ENCODE results near the gene PTPRN2. TPM values are rescaled to one million over a fixed set of nuclear protein-coding genes. Genes with fewer than 3 reads are reported as not detected.
"Not testable (repeated sequence)": the region's sequence is repeated elsewhere in the genome, so short reads cannot be mapped to it uniquely, and the experiment has no call there.

Gene PTPRN2
- total RNA-seq, 1 experiment from 2014 or later = 1.7 TPM

GRCh38 chr7:157903296-157903695, 684.3 kb downstream of the PTPRN2 start:
- Histone ChIP-seq H3K4me2 (ENCODE audit: low read depth, low read length, poor library complexity, severe bottlenecking) (no peak overlapping the region), H3K4me1 (ENCODE audit: low read length) (no peaks in the 10 kb centered on the region), H2AFZ (ENCODE audit: low read length) (no peak overlapping the region), H3K27me3 (ENCODE audit: low read length) (no peaks in the 10 kb centered on the region), H3K79me2 (ENCODE audit: low read length) (no peaks in the 10 kb centered on the region), H3K9ac (ENCODE audit: low read length) (no peak overlapping the region), H3K27ac (ENCODE audit: low read length) (no peak overlapping the region), H3K9me3 (ENCODE audit: low read length) (no peaks in the 10 kb centered on the region), H4K20me1 (ENCODE audit: insufficient read depth, low read depth, low read length) (0 out of 2 replicates have a peak, but pooled peaks cover 4% of the 10 kb centered on the region), H3K9me2 (replicated peaks; ENCODE audit: insufficient read depth, low read length) (no peaks in the 10 kb centered on the region), H3K36me3 (ENCODE audit: insufficient read depth, low read length) (no peaks in the 10 kb centered on the region), H3K4me3 (ENCODE audit: low read length) (no peak overlapping the region)
- DNase-seq = no peak

- not testable (repeated sequence) for H3K9me3 ChIP-seq (ENCODE audit: low read length); H4K20me1 ChIP-seq (ENCODE audit: insufficient read depth, low read depth, low read length); H3K79me2 ChIP-seq (ENCODE audit: low read length); H3K9me2 ChIP-seq (replicated peaks; ENCODE audit: insufficient read depth, low read length); H2AFZ ChIP-seq (ENCODE audit: low read length); H3K27me3 ChIP-seq (ENCODE audit: low read length); H3K36me3 ChIP-seq (ENCODE audit: insufficient read depth, low read length); DNase-seq; H3K4me1 ChIP-seq (ENCODE audit: low read length); H3K4me2 ChIP-seq (ENCODE audit: low read depth, low read length, poor library complexity, severe bottlenecking); H3K27ac ChIP-seq (ENCODE audit: low read length); H3K9ac ChIP-seq (ENCODE audit: low read length); H3K4me3 ChIP-seq (ENCODE audit: low read length)
Observed at GRCh38 chr7:157901816-157902610, 685.6 kb downstream of the PTPRN2 start.

GRCh38 chr7:157901166-157901565, 686.5 kb downstream of the PTPRN2 start:
- no peak overlapping the region for H3K4me2 ChIP-seq (ENCODE audit: low read depth, low read length, poor library complexity, severe bottlenecking)
- H3K4me3 ChIP-seq (ENCODE audit: low read length) = no peak overlapping the region
- no peaks in the 10 kb centered on the region for H4K20me1 ChIP-seq (ENCODE audit: insufficient read depth, low read depth, low read length)
- no peak overlapping the region for H3K9ac ChIP-seq (ENCODE audit: low read length)
- no peaks in the 10 kb centered on the region for H3K9me3 ChIP-seq (ENCODE audit: low read length)
- no peak for DNase-seq
- no peak overlapping the region for H3K27ac ChIP-seq (ENCODE audit: low read length)
- no peak overlapping the region for H2AFZ ChIP-seq (ENCODE audit: low read length)
- H3K27me3 ChIP-seq (ENCODE audit: low read length) = no peaks in the 10 kb centered on the region
- H3K36me3 ChIP-seq (ENCODE audit: insufficient read depth, low read length) = no peaks in the 10 kb centered on the region
- H3K79me2 ChIP-seq (ENCODE audit: low read length) = no peaks in the 10 kb centered on the region
- no peaks in the 10 kb centered on the region for H3K9me2 ChIP-seq (replicated peaks; ENCODE audit: insufficient read depth, low read length)
- no peaks in the 10 kb centered on the region for H3K4me1 ChIP-seq (ENCODE audit: low read length)

- no peak overlapping the region for H2AFZ ChIP-seq (ENCODE audit: low read length)
- no peak overlapping the region for H3K4me3 ChIP-seq (ENCODE audit: low read length)
- no peaks in the 10 kb centered on the region for H3K9me3 ChIP-seq (ENCODE audit: low read length)
- H4K20me1 ChIP-seq (ENCODE audit: insufficient read depth, low read depth, low read length) = no peaks in the 10 kb centered on the region
- H3K4me2 ChIP-seq (ENCODE audit: low read depth, low read length, poor library complexity, severe bottlenecking) = no peak overlapping the region
- H3K27ac ChIP-seq (ENCODE audit: low read length) = no peak overlapping the region
- no peaks in the 10 kb centered on the region for H3K9me2 ChIP-seq (replicated peaks; ENCODE audit: insufficient read depth, low read length)
- DNase-seq = no peak
- no peak overlapping the region for H3K9ac ChIP-seq (ENCODE audit: low read length)
- no peaks in the 10 kb centered on the region for H3K4me1 ChIP-seq (ENCODE audit: low read length)
- no peaks in the 10 kb centered on the region for H3K79me2 ChIP-seq (ENCODE audit: low read length)
- H3K27me3 ChIP-seq (ENCODE audit: low read length) = no peaks in the 10 kb centered on the region
- H3K36me3 ChIP-seq (ENCODE audit: insufficient read depth, low read length) = no peaks in the 10 kb centered on the region
Observed at GRCh38 chr7:157900556-157900955, 687.1 kb downstream of the PTPRN2 start.

GRCh38 chr7:157900011-157900410, 687.6 kb downstream of the PTPRN2 start:
- Histone ChIP-seq H3K4me2 (ENCODE audit: low read depth, low read length, poor library complexity, severe bottlenecking) (no peak overlapping the region), H3K9me3 (ENCODE audit: low read length) (no peaks in the 10 kb centered on the region), H3K27ac (ENCODE audit: low read length) (no peak overlapping the region), H3K9ac (ENCODE audit: low read length) (no peak overlapping the region), H3K27me3 (ENCODE audit: low read length) (no peaks in the 10 kb centered on the region), H3K4me1 (ENCODE audit: low read length) (no peaks in the 10 kb centered on the region), H4K20me1 (ENCODE audit: insufficient read depth, low read depth, low read length) (no peaks in the 10 kb centered on the region), H3K4me3 (ENCODE audit: low read length) (no peak overlapping the region), H3K9me2 (replicated peaks; ENCODE audit: insufficient read depth, low read length) (no peaks in the 10 kb centered on the region), H2AFZ (ENCODE audit: low read length) (no peak overlapping the region), H3K36me3 (ENCODE audit: insufficient read depth, low read length) (no peaks in the 10 kb centered on the region), H3K79me2 (ENCODE audit: low read length) (no peaks in the 10 kb centered on the region)
- no peak for DNase-seq

GRCh38 chr7:157898802-157899505, 688.7 kb downstream of the PTPRN2 start:
- Histone ChIP-seq H3K9ac (ENCODE audit: low read length) (no peak overlapping the region), H3K27me3 (ENCODE audit: low read length) (no peaks in the 10 kb centered on the region), H3K79me2 (ENCODE audit: low read length) (no peaks in the 10 kb centered on the region), H3K9me2 (replicated peaks; ENCODE audit: insufficient read depth, low read length) (no peaks in the 10 kb centered on the region), H3K36me3 (ENCODE audit: insufficient read depth, low read length) (no peaks in the 10 kb centered on the region), H3K9me3 (ENCODE audit: low read length) (no peaks in the 10 kb centered on the region), H3K27ac (ENCODE audit: low read length) (no peak overlapping the region), H3K4me3 (ENCODE audit: low read length) (no peak overlapping the region), H4K20me1 (ENCODE audit: insufficient read depth, low read depth, low read length) (no peaks in the 10 kb centered on the region), H3K4me1 (ENCODE audit: low read length) (no peaks in the 10 kb centered on the region), H2AFZ (ENCODE audit: low read length) (no peak overlapping the region), H3K4me2 (ENCODE audit: low read depth, low read length, poor library complexity, severe bottlenecking) (no peak overlapping the region)
- no peak for DNase-seq

GRCh38 chr7:157898261-157898660, 689.4 kb downstream of the PTPRN2 start:
- no peaks in the 10 kb centered on the region for H3K9me3 ChIP-seq (ENCODE audit: low read length)
- no peaks in the 10 kb centered on the region for H3K9me2 ChIP-seq (replicated peaks; ENCODE audit: insufficient read depth, low read length)
- DNase-seq = no peak
- H3K4me1 ChIP-seq (ENCODE audit: low read length) = no peaks in the 10 kb centered on the region
- no peaks in the 10 kb centered on the region; the same call in 1 of the 2 replicates for H4K20me1 ChIP-seq (ENCODE audit: insufficient read depth, low read depth, low read length)
- no peak overlapping the region for H3K9ac ChIP-seq (ENCODE audit: low read length)
- no peaks in the 10 kb centered on the region for H3K36me3 ChIP-seq (ENCODE audit: insufficient read depth, low read length)
- no peak overlapping the region for H3K4me2 ChIP-seq (ENCODE audit: low read depth, low read length, poor library complexity, severe bottlenecking)
- H3K79me2 ChIP-seq (ENCODE audit: low read length) = no peaks in the 10 kb centered on the region
- no peak overlapping the region for H2AFZ ChIP-seq (ENCODE audit: low read length)
- no peak overlapping the region for H3K27ac ChIP-seq (ENCODE audit: low read length)
- no peaks in the 10 kb centered on the region for H3K27me3 ChIP-seq (ENCODE audit: low read length)
- H3K4me3 ChIP-seq (ENCODE audit: low read length) = no peak overlapping the region

GRCh38 chr7:157897681-157898080, 689.9 kb downstream of the PTPRN2 start:
- no peak overlapping the region for H3K9ac ChIP-seq (ENCODE audit: low read length)
- H3K27ac ChIP-seq (ENCODE audit: low read length) = no peak overlapping the region
- H3K4me3 ChIP-seq (ENCODE audit: low read length) = no peak overlapping the region
- H3K79me2 ChIP-seq (ENCODE audit: low read length) = no peaks in the 10 kb centered on the region
- no peak overlapping the region for H3K4me2 ChIP-seq (ENCODE audit: low read depth, low read length, poor library complexity, severe bottlenecking)
- no peaks in the 10 kb centered on the region; the same call in 1 of the 2 replicates for H4K20me1 ChIP-seq (ENCODE audit: insufficient read depth, low read depth, low read length)
- no peaks in the 10 kb centered on the region for H3K9me3 ChIP-seq (ENCODE audit: low read length)
- no peak for DNase-seq
- no peaks in the 10 kb centered on the region for H3K36me3 ChIP-seq (ENCODE audit: insufficient read depth, low read length)
- no peaks in the 10 kb centered on the region for H3K27me3 ChIP-seq (ENCODE audit: low read length)
- no peak overlapping the region for H2AFZ ChIP-seq (ENCODE audit: low read length)
- no peaks in the 10 kb centered on the region for H3K4me1 ChIP-seq (ENCODE audit: low read length)
- H3K9me2 ChIP-seq (replicated peaks; ENCODE audit: insufficient read depth, low read length) = no peaks in the 10 kb centered on the region
